Left lung (tissue), 10 donors: Measurements from ENCODE around the gene ZNF425. TPM values are rescaled to one million over a fixed set of nuclear protein-coding genes. Genes with fewer than 3 reads are reported as not detected.
A peak's percentile ranks its signal among the peaks of the same experiment; 100 is the strongest.

Experiments used
- ATAC-seq: fragments of 200-7000 bp; cut with Tn5 transposase; one replicate; pipeline ENCODE4 v1.9.1; 2020; ENCODE audit warnings: moderate library complexity
- DNase-seq, 4 donors: peaks; one replicate each; pipeline ENCODE4 v3.0.0-alpha.2; 2013 to 2020
- H3K27ac ChIP-seq, 2 donors: fragments of 200-600 bp; sonication (generic) in 1 of 2; one replicate each; pipeline versions ENCODE4 v1.5.0 to v1.8.0; 2020 to 2021
- H3K27me3 ChIP-seq, 2 donors: fragments of 200-600 bp; sonication (generic) in 1 of 2; one replicate each; pipeline versions ENCODE4 v1.5.0 to v1.8.0; 2020 to 2021
- H3K36me3 ChIP-seq, 2 donors: fragments of 200-600 bp; sonication (generic) in 1 of 2; one replicate each; pipeline versions ENCODE4 v1.5.0 to v1.8.0; 2020 to 2021
- H3K4me1 ChIP-seq, 2 donors: fragments of 200-600 bp; one replicate each; pipeline ENCODE4 v1.8.0; 2021
- H3K4me3 ChIP-seq, 2 donors: fragments of 200-600 bp; sonication (generic) in 1 of 2; one replicate each; pipeline versions ENCODE4 v1.5.0 to v1.8.0; 2020 to 2021; ENCODE audit warnings: mild to moderate bottlenecking in 1 of 2
- H3K9me3 ChIP-seq, 2 donors: fragments of 200-600 bp; sonication (generic) in 1 of 2; one replicate each; pipeline versions ENCODE4 v1.5.0 to v1.8.0; 2020 to 2021
- CTCF ChIP-seq, 2 donors: fragments of 200-600 bp; sonication (generic) in 1 of 2; IDR thresholded peaks; one replicate each; pipeline versions ENCODE4 v1.5.0 to v1.8.0; 2021; ENCODE audit warnings: antibody characterized with exemption in 2 of 2
- intact Hi-C, 2 donors: fragments of 100-400 bp; cut with DNase I; formaldehyde crosslinking; loops; one replicate each; pipeline versions ENCODE4 v1.11.2 to v1.14.2; 2022
- polyA plus RNA-seq, 6 donors: library from polyadenylated mRNA; unstranded; fragments of 120-200 nt; gene quantifications; one replicate each; pipeline ENCODE4 v1.2.1, GENCODE V29; 2013; ENCODE audit not compliant: insufficient read length in 6 of 6
- total RNA-seq, 2 donors: library from RNA; stranded (reverse); fragmentation: NEBNext Ultra II Directional; extraction: Animal tissue kit (Norgen Biotek cat#: 25700); gene quantifications; one replicate each; pipeline ENCODE4 v1.2.1, GENCODE V29; 2021
- donor health status: DM: no; HTN: yes; CAD: no.
- donor health status: DM: no; HTN: no; CAD: no.

The ZNF425 gene
- total and polyA plus RNA-seq, 8 donors = 1.3 to 5.4 (median 4.3) TPM

- DNase-seq = no peak
- Histone ChIP-seq H3K27ac (no peak overlapping the region), H3K27me3 (no peaks in the 10 kb centered on the region), H3K36me3 (peaks cover 0 to 17% of the 10 kb centered on the region in 2 donors), H3K4me3 (no peak overlapping the region), H3K9me3 (no peaks in the 10 kb centered on the region), H3K4me1 (no peaks in the 10 kb centered on the region)
- intact Hi-C loops = no loop called here
- TF ChIP-seq CTCF (IDR thresholded peaks at IDR 0.05) = no peak
- ATAC-seq = no peak
These were observed 48.5 kb downstream of the ZNF425 start for GRCh38 chr7:149077594-149077993.

- intact Hi-C loops = no loop called here
- ATAC-seq (no peak), DNase-seq (no peak)
- H3K4me1 ChIP-seq = no peaks in the 10 kb centered on the region
- peaks cover 0 to 37% of the 10 kb centered on the region in 2 donors for H3K36me3 ChIP-seq
- H3K27me3 ChIP-seq = no peaks in the 10 kb centered on the region
- H3K9me3 ChIP-seq = no peaks in the 10 kb centered on the region
- no peak overlapping the region for H3K4me3 ChIP-seq
- no peak overlapping the region for H3K27ac ChIP-seq
- TF ChIP-seq CTCF (IDR thresholded peaks at IDR 0.05) = no peak
These were observed 50.8 kb downstream of the ZNF425 start for GRCh38 chr7:149075286-149075685.

- Histone ChIP-seq H3K36me3 (peaks cover 0 to 42% of the 10 kb centered on the region in 2 donors), H3K27me3 (no peaks in the 10 kb centered on the region), H3K9me3 (no peaks in the 10 kb centered on the region), H3K4me3 (no peak overlapping the region), H3K4me1 (no peaks in the 10 kb centered on the region), H3K27ac (no peak overlapping the region)
- DNase-seq (no peak), ATAC-seq (no peak)
- no peak for TF ChIP-seq CTCF (IDR thresholded peaks at IDR 0.05)
- intact Hi-C loops = no loop called here
These were observed 51.8 kb downstream of the ZNF425 start for GRCh38 chr7:149074116-149074885.

DNA sequence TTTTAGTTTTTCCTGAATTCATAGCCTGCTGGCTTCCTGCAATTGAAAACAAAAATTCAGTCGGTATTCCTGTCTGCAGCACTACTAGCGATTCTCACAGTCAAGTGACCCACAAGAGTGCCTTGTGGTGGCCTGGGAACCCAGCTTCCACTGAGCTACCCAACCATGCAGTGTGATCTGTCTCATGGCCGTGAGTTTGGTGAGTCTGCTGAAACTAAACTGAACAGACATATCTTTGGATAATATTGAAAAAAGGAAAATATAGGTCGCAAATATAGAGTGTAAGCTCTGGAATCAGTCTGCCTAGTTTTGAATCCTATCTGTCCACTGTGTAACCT lies 53.7 kb downstream of the ZNF425 start:
- DNase-seq (no peak), ATAC-seq (no peak)
- Histone ChIP-seq H3K36me3 (peaks cover 0 to 45% of the 10 kb centered on the region in 2 donors), H3K4me1 (no peaks in the 10 kb centered on the region), H3K4me3 (no peak overlapping the region), H3K9me3 (no peaks in the 10 kb centered on the region), H3K27me3 (no peaks in the 10 kb centered on the region), H3K27ac (peak overlapping the region in 1 of 2 donors; percentile 65)
- intact Hi-C loops = no loop called here
- TF ChIP-seq CTCF (IDR thresholded peaks at IDR 0.05) = no peak

DNA sequence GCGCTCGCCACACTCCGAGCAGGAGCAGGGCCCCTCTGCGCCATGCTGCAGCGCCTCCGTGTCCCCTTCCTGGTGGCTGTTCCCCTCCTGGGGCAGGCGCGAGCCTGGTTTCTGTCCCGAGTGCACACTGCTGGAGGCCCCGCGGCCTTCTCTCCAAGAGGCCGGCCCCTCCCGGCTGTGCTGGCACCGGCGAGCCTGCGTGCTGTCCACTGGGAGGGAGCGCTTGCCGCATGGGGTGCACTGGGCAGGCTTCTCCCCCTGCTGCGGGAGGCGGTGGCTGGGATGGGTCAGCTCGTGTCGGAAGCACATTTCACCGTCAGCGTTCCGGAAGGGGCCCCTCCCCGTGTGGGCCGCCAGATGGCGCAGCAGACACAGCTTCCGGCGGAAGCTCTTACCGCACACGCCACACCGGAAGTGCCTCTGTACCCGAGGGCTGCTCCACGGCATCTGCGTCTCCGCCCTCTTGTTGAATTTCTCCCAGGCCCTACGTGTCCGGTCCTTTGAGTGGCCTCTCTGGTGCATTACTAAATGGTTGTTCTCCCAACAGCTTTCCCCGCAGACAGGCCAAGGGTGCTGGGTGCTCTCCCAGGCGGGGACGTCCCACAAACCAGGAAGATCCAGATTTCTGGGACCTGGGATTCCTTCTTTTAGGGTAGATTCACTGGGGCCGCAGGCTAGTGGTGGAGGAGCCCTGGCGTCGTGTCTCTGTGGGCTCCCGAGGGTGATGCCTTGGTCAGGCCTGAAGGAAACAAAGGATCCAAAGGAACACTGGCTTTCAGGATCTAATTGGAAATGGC lies 54.3 kb downstream of the ZNF425 start:
- ATAC-seq (peak; percentile 37), DNase-seq (peak in 1 of 4 donors; percentile 83)
- H3K9me3 ChIP-seq = no peaks in the 10 kb centered on the region
- no peaks in the 10 kb centered on the region for H3K4me1 ChIP-seq
- peak overlapping the region in 1 of 2 donors; percentile 65 for H3K27ac ChIP-seq
- peak in 1 of 2 donors; percentile 28 for TF ChIP-seq CTCF (IDR thresholded peaks at IDR 0.05)
- peaks cover 0 to 45% of the 10 kb centered on the region in 2 donors for H3K36me3 ChIP-seq
- intact Hi-C loops = no loop called here
- H3K4me3 ChIP-seq = peak overlapping the region in 1 of 2 donors; percentile 18
- no peaks in the 10 kb centered on the region for H3K27me3 ChIP-seq
